HTERT RPE-1 (cell line): ENCODE measurements around the gene SFT2D3.

ENCODE experiments used
- in situ Hi-C: fragments of 300-500 bp; cut with MboI; formaldehyde crosslinking; loops from 4 replicates; pipeline ENCODE4 v1.14.3; 2020; ENCODE audit warnings: low sequenced_read_pairs

Gene SFT2D3

DNA sequence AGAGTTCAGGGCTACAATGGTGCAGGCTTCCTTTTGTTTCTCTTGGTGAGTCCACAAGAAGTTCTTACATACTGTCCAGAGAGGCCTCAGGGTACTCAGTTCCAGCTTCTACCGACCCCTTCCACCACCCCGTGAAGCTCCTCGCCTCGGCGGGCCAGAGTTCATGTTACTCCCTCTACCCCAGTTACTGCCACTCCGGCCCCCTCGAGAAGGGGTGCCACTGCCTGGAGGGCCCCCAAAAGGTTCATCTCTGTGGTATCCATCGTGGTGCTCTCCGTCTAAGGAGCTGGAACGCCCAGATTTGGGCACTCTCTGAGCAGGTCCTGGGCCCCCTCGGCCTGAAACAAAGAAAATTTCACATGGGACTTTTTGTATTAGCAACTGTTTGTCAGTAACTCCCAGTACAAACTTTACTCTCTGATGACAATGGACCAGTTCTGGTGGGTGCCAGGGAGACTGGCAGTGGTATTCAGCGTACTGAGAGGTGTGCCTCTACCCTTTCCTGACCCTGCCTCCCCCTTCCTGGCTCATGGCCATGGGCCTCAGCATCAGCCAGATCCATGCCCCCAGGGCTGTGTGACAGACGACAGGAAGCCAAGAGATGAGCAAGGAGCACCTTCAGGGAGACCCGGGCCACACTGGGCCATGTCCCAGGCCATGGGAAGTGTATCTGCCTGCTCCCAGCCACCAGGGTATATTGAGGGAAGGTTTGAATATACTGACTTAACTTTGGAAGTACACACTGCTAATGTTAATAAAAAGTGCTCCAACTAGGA, 5.1 kb downstream of the SFT2D3 start:
- in situ Hi-C loops: no loop called here

DNA sequence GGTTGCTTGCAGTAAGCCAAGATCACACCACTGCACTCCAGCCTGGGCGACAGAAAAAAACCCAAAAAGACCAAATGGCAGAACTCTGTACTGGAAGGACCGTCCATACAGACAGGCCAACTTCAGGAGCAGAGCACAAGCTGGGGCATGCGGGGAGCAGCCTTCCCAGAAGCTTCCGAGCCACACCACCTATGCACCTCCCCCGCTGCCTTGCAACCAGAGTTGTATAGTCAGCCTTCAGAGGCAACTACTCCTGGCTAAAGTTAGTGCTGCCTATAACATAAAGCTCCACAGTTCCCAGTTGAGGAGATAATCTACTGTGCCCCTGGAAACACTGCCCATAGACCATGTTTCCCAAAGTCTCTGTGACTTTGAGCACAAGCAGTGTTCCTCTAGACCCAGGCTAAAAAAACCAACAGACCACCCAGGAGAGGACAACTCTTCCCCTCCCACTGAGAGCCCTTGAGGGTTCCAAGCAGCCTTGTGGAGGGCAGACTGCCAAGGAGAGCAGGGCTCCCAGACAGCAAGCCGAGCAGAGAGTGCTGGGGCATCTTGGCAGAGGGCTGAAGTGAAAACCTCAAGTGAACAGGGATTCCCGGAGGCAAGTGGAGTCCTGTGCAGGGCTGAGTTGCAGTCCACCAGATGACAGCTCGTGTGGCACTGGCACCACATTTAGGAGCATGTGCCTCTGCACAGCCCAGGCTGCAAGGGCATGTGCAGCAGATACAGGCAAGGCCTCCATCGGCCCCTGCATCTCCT, 6.8 kb downstream of the SFT2D3 start:
- in situ Hi-C loops: no loop called here

DNA sequence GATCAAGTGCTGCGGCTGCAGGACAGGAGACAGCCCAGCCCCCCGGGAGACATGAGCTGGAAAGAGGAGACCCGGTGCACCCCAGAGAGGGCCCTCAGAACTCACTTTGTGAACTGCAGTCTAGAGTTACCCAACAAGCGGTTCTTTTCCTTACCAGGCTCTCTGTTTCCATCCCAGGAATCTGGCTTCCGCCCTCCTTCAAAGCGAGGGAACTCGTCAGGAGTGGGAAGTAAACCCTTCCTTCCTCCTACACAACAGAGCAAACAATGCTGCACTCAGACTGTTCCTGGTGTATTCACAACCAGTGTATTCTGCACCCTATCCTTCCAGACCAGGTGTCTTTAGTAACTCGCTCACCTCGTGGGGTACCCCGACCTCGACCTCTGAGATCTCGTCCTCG, 8.0 kb downstream of the SFT2D3 start:
- in situ Hi-C loops: no loop called here

DNA sequence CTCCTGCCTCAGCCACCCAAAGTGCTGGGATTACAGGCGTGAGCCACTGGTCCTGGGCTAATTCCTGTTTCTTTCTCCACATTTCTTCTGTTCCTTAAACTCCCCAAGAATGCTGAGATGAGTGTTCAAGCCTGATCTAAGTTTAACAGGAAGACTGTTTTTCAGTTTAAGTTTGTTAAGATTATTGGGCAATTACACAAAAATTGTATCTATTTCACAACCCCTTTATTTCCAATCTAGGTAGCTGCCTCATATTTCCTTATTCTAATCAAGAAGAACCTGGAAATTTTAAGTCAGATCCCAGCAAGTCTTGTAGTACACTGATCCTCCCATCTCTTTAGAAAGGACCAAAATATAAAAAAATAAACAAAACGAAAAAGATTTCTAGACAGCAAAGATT, 11.7 kb downstream of the SFT2D3 start:
- in situ Hi-C loops: no loop called here

DNA sequence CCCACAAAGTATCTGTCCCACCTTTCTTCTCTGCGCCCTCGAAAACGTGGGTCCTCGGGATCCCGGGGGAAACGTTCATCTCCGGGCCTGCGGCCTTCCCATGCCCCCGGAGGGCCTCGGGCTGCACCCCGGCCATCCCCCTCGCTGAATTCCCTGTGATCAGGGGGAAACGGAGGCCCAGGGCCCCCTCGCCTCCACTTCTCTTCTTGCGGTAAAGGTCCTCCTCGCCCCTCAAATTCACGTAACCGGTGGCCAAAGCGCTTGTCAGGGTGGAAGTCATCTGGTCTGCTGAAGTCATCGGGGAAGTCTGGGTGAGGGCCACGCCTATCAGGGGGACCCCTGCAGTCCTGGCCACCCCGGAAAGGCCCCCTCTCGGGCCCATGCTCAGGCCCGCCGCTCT, 12.3 kb downstream of the SFT2D3 start:
- in situ Hi-C loops: no loop called here

DNA sequence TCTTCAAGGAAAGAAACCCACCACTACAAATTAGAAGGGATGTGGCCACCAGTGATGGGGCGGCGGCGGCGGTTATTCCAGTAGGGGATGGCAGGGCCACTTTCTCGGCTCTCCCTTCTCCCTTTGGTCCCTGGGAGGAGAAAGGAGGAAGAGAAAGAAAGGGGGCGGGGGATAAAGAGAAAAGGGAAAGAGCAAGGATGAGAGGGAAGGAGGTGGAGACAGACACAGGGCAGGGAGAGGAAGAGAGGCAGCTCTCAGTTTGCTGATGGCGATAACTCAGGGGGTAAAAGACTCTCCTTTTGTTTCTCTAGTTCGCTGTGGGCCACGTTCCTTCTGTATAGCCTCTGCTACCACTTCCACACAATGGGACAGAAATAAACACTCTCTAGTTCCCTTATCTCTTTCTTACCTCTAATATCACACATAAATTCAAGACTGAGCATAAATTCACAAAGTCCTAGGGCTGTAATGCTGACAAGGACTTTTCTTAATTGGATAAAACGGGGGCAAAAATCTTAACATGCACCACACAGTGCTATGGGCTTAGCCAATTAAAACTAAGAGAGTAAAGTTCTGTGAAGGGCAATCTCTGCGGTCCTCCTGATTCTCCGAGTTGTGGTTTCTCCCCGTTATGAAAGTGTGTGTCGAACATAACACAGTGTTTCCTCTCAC, 14.6 kb downstream of the SFT2D3 start:
- in situ Hi-C loops: no loop called here

DNA sequence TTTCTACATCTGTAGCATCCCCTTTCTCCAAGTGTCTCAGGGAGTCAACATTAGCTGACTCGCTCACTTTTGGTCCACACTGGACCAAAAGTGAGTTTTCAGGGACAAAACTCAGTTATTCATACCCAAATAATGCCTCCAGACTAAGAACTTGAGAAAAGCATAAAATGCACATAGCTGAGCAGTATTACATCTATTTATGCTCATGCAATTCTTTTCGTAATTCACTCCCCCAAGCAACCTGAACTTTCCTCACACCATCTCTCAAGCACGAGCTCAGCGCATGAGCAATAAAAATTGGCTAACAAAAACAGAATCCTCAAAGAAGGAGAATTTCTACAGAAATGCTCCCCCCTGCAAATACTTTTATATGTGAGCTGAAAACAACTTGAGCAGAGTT, 17.0 kb downstream of the SFT2D3 start:
- in situ Hi-C loops: no loop called here

DNA sequence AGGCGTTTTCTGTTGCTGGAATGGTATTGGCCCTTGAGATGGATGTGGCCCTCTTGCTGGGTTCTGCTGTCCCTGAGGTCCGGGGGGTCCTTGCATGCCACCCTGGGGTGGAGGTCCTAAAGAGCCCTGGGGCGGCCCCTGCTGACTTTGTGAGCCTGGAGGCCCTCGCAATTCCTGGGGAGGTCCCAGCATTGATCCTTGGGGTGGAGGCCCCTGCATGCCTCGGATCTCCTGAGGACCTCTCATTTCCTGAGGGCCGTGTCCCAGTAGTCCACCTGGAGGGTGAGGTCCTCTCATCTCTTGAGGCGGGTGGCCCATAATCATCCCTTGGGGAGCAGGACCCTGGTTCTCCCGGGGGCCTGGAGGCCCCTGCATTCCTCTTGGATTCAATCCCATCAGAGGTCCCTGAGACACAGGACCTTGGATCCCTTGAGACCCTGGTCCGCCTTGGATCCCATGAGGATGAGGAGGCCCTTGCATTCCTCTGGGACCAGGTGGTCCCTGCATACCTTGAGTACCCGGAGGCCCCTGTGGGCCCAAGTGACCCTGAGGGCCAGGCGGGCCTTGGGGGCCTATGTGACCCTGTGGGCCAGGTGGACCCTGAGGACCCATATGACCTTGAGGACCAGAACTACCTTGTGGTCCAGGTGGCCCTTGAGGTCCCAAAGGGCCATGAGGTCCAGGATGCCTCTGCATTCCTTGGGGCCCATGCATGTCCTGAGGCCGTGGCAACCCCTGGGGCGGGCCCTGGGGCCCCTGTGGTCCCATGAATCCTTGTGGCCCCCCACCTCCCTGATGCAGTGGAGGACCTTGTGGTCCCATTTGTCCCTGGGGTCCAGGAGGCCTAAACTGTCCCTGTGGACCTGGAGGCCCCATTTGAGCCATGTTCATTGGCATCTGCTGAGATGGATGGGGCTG, 18.3 kb downstream of the SFT2D3 start:
- in situ Hi-C loops: no loop called here

DNA sequence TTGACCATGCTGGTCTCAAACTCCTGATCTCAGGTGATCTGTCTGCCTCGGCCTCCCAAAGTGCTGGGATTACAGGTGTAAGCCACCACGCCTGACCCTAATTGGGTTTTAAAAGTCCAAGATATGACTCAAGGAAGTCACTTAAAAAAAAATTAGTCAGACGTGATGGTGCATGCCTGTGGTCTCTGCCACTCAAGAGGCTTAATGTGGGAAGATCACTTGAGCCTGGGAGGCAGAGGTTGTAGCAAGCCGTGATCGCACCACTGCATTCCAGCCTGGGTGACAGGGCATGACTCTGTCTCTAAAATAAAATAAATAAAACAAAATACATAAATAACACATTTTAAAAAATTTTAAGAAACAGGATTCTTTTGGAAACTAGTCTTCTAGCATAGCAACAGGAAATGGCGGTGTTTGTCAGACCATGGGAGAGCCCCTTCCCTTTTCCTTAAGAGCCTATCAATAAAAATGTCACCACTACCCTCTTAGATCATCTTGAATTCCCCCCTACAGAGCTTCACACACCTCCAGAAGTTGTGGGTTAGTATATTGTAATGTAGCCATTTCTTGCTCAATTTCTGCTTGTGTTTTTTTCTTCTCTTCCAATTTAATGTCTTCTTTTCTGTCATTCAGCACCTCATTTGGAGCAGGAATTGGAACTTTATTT, 20.1 kb downstream of the SFT2D3 start:
- in situ Hi-C loops: no loop called here

DNA sequence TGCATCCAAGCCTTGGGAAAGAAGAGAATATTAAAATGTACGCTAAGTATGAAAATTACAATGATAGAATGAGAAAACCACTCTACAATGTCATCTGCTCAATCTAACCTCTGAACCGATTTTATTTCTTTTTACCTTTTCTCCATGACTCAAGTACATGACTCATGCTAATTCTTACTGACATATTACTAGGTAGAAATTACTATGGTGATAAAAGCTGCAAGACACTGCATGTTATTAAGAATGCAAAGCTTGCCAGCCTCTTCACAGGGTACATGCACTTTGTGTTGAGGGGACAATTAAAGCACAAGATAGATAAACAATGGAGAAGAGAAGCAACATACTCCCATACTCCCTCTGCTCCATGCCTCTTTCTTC, 20.7 kb downstream of the SFT2D3 start:
- in situ Hi-C loops: no loop called here

DNA sequence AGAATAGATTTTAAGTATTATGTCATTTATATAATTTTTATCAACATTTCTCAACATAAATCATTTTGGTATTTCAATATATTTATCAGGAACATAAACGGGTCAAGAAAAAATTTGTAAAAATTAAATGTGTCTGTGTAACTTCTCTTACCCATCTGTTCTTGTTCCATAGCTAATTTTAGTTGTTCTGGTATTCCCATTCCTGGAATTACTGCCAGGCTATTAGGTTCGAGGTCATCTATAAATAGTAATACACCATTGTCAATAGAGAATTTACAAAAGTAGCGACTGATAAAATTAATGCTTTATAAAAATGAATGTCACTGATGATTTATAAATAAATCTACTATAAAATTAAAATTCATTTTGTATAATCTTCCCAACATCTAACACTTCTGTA, 21.5 kb downstream of the SFT2D3 start:
- in situ Hi-C loops: no loop called here

DNA sequence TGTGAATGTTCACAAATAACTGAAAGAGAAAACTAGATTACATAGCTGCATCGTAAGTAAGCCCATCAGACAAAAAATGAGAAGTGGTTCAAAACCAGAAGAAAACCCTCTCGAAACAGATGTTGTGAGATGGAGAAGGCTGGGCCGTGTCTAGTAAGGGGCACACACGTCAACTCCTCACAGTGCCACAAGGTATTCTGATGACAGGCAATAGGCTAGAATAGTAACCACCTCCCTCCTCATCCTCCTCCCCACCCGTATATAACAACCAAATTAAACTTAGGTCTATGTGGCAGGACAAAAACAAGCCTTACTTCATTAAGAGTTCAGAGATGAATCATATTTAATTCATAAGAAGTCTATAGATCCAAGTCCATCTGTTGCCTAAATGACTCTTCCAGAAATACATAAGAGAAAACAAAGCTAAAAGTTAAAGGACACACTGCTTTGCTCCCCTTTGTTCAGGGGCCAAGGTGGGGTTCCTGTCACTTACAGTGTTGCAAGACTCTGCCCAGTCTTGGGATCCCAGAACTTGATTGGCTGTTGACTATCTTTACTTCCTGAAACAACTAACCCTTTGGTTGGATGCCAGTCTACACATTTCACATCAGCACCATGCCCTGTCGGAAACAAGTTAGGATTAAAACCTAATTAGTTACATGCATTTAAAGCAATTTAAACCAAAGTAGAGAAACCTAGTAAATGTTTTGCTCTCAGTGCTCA, 25.0 kb downstream of the SFT2D3 start:
- in situ Hi-C loops: no loop called here

DNA sequence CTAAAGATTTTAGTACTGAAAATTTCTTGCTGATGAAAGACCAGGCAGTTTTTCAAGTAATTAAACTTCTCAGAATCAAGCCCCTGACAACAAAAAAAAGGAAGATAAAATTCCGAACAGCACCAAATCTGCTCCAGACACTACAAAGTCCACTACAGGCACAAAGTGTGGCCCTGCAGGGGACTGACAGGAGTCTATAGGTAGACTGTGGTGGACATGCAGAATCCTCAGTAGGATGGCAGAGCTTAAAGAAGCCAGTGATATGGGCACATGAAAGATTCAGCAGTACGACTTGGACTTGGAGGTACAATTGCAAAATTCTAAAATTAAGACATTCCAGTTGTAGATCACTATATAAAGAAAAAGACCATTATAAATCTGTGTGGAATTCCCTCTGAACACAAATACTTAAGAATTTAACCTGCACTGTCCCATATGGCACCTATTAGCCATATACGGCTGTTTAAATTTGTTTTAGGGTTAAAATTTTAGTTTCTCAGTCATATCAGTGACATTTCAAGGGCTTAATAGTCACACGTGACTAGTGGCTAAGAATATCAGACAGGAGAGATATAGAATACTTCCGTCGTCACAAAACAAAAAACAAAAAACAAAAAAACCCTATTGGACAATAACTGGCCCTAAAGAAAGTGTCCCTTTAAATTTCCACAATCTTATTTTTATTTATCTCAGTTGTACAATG, 32.0 kb downstream of the SFT2D3 start:
- in situ Hi-C loops: no loop called here

DNA sequence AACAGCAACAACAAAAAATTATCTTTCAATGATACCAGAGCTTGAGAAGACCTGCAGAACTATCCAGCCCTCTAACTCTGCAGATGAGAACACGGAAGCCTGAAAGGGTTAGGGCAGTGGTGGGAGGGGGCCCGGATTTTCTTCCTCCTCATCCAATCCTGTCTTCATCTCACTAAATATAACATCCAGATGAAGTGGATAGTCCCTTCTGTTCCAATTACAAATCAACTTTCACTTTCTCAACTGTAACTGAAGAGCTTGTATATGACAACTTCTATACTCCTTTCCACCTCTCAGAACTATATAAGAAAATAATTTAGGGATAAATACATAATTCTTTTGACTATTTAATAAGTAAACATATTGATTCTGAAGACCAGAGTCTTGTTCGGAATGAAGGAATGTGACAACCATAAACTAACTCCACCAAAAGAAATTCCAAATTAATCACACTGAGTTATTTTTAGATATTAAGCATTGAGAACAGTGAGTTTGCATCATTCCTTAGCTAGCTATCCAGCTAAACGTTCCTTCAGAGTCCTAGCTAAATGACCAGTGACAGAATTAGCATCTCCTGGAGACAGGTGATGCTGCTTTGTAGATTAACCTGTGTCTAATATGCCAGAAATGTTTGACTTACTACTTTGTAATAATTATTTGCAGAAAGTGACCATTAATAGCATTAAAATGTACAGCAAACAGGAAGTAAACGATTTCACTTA, 32.7 kb downstream of the SFT2D3 start:
- in situ Hi-C loops: no loop called here

DNA sequence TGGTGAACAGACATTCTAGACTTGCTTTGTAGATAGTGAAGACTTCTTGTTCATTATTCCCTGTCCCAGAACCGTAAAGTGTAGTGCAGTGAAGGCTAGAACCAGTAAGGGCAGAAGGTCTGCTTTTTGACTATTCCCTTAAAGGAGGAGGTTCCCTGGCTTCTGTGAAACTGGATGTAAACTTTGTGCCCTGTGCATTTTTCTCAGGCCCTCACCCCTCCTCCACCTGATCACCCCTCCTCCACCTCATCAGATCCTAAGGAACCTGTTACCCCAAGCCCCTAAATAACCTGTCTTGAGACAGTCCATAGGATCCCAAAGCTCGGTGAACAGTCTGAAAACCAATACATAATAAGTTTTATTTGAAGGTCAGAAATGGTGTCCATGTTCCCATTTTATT, 33.7 kb downstream of the SFT2D3 start:
- in situ Hi-C loops: no loop called here

DNA sequence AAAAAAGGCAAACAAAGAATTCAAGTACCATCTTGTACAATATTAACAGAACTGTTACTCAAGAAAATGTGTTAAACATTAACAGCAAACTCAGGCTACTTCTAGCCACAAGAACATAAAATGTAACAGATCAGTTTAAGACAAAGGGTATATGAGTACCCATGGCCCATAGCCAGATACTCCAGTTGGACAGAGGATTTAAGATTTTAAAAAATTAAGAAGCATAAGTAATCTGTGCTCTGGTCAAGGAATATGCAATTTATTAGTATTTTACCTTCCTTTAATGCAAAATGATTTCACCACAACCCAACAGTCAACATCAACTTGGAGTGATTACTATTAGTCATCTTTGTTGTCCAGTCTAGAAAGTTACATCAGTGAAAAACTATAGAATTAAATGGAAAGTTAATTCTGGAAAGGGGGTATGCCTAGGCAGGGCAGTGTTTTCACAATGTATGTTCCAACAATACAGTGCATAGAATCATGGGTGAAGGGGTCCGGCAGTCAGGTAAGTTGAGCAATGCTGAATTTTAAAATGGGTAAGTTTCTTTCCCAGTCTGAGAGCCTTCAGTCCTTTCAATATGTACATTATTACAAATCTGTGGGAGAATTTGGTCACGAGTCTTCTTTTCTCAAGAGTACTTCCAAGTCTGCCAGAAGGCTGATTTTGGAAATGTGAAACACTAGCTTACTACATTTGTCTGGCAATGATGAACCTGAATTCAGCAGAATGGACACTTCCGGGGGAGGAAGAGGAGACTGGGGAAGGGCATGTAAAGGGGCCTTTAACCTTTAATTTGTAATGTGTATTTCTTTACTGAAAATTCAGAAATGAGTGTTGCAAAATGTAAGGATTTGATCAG, 34.5 kb downstream of the SFT2D3 start:
- in situ Hi-C loops: no loop called here

DNA sequence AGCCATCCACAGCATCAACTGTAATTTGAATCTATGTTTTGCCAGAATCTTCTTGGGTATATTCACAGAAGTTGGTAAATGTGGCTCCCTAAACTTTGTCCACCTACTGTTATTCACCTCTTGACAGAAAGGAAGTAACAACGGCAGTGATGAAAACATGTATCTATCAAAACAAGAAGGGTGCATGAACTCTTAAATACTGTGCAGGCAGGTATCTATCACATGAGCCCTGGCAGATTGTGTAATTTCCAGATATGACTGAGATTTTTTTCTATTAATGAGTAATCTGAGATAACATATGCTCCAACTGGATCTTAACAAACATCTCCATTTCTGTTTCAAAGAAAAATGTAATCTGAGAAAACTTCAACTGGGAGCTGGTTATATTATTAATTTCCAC, 36.6 kb downstream of the SFT2D3 start:
- in situ Hi-C loops: no loop called here

DNA sequence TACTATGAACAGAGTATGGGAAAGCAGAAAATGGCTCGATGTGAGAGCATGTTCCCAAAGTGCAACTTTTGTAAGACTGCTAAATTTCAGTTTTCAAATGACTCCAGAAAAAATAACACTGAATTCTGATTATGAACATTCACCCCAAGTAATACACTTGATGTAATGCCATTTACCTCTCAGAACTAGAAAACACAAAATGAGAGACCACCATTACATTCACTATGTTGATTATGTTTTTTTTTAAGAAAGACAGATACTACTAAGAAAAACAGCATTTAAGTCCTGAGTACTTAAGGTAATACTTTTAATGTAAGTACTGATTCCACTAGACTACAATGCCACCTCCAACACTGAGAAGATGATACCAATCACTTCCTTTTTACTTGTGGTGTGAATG, 38.5 kb downstream of the SFT2D3 start:
- in situ Hi-C loops: no loop called here
